Measurements from ENCODE around the gene CD58.

The CD58 gene

DNA sequence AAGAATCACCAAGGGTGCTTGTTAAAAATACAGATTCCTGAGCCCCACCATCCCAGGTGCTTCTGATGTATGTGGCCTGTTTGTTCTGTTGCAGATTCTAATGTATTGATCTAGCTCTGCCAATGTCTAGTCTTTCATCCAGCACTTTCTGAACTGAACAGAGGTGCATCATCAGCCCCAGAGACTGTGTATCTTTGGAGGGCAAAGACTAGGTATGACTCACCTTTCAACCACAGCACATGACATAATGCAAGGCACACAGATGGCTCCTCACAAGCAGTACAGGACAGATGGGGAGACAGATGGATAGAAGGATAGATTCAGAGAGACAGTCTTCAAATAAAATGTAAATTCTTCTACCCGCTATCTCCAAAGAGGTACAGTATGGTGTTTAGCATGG is 32.3 kb downstream of the CD58 start:
- DNase-seq (ENCODE audit: low read depth): no peak

DNA sequence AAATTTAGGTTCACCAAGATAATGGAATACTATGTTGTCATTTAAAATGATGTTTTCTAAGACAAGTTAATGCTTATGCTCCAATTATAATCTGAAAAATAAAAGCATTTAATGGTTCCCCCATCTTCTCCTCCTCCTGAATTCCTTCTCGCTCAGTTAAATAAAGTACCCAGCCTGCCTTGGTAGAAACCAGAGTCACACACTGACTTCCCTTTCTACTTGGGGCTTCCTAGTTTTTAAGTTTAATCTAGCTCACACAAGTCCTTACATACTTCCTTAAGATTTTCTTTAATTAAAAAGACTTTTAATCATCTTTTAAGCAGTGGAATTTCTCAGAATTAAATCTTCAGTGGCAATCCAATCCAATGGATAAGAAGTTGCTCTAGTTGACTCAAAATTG is 32.9 kb downstream of the CD58 start:
- no peak for DNase-seq (ENCODE audit: low read depth)

GRCh38 chr1:116537040-116537831 is 33.6 kb downstream of the CD58 start:
- DNase-seq (ENCODE audit: low read depth): no peak

GRCh38 chr1:116534014-116534739 is 36.6 kb downstream of the CD58 start:
- no peak for DNase-seq (ENCODE audit: low read depth)

- DNase-seq (ENCODE audit: low read depth): no peak
Measured at GRCh38 chr1:116533429-116533820, 37.4 kb downstream of the CD58 start.

- no peak for DNase-seq (ENCODE audit: low read depth)
Measured at GRCh38 chr1:116532671-116533428, 38.0 kb downstream of the CD58 start.

DNA sequence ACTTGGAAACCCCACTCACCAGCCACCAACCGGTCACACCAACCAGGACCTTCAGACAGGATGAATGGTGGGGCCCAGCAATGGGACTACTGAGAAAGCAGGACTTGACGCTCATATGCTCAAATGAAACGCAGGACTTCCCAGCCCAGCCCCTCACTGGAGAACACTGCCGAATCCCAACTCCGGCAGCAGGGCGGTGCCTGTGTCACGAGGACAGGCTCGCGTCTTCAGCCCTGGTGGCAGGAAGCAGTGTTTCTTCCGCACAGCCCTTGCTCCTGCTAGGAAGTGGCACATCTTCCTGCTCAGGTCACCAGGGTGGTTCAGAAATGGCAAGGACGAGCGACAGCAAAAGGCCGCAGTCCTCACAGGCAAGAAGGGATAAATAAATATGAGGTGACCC is 38.9 kb downstream of the CD58 start:
- no peak for DNase-seq (ENCODE audit: low read depth)

DNA sequence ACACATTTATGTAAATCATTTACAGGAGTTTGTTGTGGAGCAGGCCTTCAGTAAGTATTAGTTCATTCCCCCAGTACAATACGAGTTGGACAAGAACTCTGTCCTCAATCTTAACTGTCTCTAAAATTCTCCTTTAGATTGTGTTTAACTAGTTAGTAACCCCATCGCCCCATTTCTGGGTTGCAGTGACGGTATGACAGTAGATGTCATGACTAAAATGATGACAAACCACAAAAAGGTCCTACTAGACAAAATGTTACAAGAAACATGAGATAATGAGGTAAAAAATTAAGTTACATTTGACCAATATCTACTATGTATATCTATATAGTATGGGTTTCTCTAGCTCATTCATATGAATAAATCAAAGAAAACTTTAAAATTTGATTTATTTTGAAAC is 41.1 kb downstream of the CD58 start:
- DNase-seq (ENCODE audit: low read depth): no peak

- no peak for DNase-seq (ENCODE audit: low read depth)
Measured at GRCh38 chr1:116529199-116529631, 41.6 kb downstream of the CD58 start.

DNA sequence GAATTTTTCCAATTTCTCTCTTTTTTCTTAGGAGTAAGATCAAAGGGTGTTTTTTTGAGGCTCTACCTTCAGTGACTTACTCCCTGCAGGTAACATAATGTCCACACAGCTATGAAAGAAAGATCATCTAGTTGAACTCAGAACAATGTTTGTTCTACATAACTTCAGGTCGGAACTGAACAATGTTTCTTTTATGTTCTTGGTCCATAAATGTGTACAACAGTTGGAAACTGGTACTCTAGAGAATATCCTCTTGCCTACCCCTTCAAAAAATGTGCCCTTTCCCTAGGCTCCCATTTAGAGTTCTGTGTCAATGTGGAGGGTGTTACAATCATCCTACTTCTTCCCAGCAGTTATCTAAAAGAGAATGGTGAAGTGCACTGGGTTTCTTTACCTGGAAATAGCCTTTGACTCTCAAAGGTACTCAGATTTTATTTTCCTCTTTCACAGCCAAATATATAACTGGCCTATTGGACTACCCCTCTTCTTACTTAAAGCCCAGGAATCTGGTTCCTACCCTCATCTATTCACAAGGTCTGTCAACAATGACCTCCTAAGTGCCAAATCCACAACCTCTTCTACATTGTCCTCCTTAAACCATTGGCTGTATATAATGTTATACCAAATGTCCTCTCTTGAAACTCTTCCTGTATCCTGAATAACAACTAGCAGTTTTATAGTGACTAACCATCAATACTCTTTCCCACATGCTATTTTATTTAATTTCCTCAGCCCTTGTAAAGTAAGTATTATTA is 42.3 kb downstream of the CD58 start:
- no peak for DNase-seq (ENCODE audit: low read depth)

- no peak for DNase-seq (ENCODE audit: low read depth)
Measured at GRCh38 chr1:116525440-116525839, 45.4 kb downstream of the CD58 start.

DNA sequence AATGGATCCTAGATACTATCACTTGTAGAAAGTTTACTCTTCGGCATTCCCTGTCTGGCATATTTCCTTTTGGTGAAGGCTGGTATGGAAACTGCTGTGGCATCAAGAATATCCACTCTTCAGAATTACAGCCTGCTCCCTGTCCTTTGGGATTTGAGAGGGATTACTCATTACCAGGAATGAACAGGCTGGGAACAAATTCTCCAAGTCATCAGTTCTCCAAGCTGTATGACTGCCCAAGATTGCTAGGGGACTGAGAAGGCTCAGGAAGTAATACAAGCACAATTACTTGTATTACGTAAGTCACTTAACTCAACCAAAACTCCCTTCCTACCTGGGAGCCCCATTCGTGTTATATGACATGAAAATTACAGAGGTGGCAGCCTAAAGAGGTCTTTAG is 49.6 kb downstream of the CD58 start:
- DNase-seq (ENCODE audit: low read depth): no peak

- no peak for DNase-seq (ENCODE audit: low read depth)
Measured at GRCh38 chr1:116518400-116518799, 52.4 kb downstream of the CD58 start.

GRCh38 chr1:116516631-116517030 is 54.2 kb downstream of the CD58 start:
- no peak for DNase-seq (ENCODE audit: low read depth)

DNA sequence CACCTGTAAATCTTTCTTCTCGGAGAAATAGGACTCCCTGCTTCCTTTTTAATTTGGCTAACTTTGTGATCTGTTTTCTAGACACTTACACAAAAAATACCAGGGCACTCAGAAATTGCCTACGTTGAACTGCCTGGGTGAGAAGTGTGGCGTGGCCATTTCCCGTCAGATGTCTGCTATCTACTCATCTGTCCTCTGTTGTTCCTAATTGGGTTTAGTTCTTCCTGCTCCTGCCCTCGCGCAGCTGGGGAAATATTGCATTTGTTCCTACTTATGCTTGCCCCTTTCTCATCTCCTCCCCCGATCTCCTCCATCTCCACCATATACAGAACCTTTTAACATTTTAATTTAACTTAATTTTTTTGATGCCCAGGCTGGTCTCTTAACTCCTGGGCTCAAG is 55.1 kb downstream of the CD58 start:
- DNase-seq (ENCODE audit: low read depth): no peak

DNA sequence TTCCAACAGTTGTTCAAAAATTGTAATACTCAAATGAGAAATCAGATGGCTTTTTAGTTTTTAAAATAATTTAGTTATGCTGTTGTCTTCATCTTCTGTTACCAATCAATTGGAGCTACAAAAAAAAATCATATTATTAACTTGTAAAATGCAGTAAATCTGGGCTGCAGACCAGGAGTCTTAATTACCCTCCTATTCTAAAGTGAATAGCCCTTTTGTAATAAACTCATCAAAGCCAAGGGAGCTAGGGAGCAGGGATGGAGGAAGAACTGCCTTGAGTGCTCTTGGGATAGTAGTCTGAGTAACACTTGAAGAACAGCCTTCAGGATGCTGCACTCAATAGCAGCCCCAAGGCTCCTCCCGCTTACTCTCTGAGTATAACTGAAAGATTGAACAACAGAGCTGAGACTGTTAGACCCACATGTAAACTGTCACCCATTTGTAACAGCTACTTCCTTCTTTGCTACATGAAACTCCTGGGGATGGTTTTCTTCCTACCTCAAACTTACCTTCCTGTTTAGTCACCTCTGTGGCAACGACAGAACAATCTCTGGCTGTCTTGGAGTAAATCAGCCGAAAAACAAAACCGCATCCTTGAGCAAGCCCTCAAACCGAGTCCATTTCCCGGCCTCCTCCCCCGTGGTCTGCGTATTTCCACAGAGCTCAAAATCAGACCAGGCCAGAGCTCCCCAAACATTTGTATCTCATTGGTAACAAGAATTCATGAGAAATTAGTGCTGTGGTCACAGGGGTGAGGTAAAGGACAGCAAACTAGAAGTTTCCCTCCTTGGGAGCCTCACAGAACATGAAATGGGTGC is 55.9 kb downstream of the CD58 start:
- DNase-seq (ENCODE audit: low read depth): peak; percentile 36

DNA sequence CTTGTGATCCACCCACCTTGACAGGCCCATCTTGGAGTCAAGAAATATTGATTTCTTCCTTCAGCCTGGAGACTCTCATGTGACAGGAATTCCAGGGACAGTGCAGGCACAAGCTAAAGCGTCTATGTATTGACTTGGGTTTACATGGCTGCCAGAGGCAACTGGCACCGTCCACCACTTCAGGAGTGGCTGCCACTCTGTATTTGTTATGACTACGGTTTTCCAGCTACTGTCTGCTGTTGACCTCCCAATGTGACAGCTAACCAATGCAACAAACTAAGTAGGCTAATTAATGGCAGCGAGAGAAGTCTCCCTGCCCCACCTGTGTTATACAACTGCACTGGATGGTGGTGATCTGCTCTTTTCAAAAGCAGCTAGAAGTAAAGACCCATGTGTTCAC is 56.9 kb downstream of the CD58 start:
- no peak for DNase-seq (ENCODE audit: low read depth)

- DNase-seq (ENCODE audit: low read depth): no peak
Measured at GRCh38 chr1:116511459-116512019, 59.3 kb downstream of the CD58 start.

- DNase-seq (ENCODE audit: low read depth): no peak
Measured at GRCh38 chr1:116510361-116510760, 60.5 kb downstream of the CD58 start.

DNA sequence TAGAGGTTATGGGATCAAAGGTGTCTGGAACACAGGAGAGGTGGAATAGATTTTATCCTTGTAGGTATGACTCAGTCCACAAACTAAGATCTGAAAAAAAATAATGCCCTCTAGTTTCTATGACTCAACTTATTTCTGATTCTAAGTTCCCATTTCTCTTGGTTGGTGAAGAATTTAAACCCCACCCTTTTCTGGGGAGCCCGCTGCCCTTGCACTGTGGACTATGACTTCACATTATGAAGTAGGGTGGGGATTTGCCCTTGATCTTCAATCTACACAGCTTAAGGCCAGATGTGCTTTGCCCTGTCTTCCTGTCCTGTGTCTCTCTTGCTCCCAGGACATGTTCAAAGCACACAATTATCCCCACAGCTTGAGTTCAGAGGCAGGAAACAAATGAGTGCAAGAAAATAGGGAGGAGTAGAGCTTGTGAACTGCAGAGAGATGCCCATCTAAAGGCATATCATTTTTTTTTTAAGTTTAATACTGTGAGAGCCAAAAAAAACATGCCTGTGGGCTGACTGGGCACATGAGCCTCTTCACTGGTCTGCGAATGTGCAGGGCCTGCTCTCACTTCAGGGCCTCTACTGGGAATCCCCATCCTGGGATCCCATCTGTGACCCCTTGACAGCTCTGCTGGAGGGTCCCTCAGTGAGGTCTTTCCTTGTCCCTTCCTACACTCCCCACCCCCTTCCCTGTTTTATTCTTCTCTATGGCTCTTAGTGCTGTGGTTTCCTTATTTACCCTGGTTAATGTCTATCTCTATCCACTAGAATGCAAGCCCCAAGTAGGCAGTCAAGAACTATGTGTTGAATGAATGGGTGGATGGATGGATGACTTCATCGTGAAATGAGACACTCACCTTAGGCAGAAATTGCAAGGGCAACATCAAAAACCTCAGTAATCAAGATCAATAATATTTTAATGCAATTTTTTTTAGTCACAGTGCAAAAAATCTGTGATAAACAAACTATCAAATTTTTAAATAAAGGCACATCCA is 61.5 kb downstream of the CD58 start:
- no peak for DNase-seq (ENCODE audit: low read depth)

All from activated gamma-delta T cell treated with anti-CD3 and anti-CD28 coated beads, Interleukin-2, amount 50 U/mL, for 16 hours (primary cell).